Gastroesophageal sphincter (tissue), 4 donors: ENCODE measurements around the gene RAD9B. TPM values are rescaled to one million over a fixed set of nuclear protein-coding genes. Genes with fewer than 3 reads are reported as not detected.

Experiments
- ATAC-seq: fragments of 150-250 bp; one replicate; pipeline ENCODE4 v1.9.1; 2016; ENCODE audit warnings: mild to moderate bottlenecking, moderate library complexity
- H3K27ac ChIP-seq, 4 donors: fragments of 200-600 bp; sonication (generic) in 3 of 4; 1 replicate in 3 of 4; 2 replicates in 1 of 4; pipeline ENCODE4 v1.5.1; 2016 to 2019
- H3K27me3 ChIP-seq: fragments of 200-600 bp; sonication (generic); one replicate; pipeline ENCODE4 v1.5.1; 2019
- H3K36me3 ChIP-seq, 2 donors: fragments of 200-600 bp; sonication (generic); one replicate each; pipeline ENCODE4 v1.5.1; 2019; ENCODE audit warnings: control low read depth in 1 of 2
- H3K4me1 ChIP-seq, 3 donors: fragments of 200-600 bp; sonication (generic); 1 replicate in 2 of 3; 2 replicates in 1 of 3; pipeline ENCODE4 v1.5.1; 2016 to 2019; ENCODE audit warnings: control low read depth in 2 of 3
- H3K4me3 ChIP-seq, 2 donors: fragments of 200-600 bp; sonication (generic); one replicate each; pipeline ENCODE4 v1.5.1; 2019; ENCODE audit warnings: mild to moderate bottlenecking in 1 of 2, moderate library complexity in 1 of 2
- H3K9me3 ChIP-seq, 3 donors: fragments of 200-600 bp; sonication (generic); one replicate each; pipeline ENCODE4 v1.5.1; 2017 to 2019; ENCODE audit warnings: control low read depth in 2 of 3
- EP300 ChIP-seq: sonication (generic); formaldehyde crosslinking; IDR thresholded peaks from one replicate; pipeline ENCODE4 v1.6.1; 2017; ENCODE audit warnings: antibody characterized with exemption, mild to moderate bottlenecking
- POLR2A ChIP-seq, 2 donors: fragments of 450-650 bp; IDR thresholded peaks; one replicate each; pipeline ENCODE4 v1.6.1; 2017; ENCODE audit warnings: antibody characterized with exemption in 2 of 2, mild to moderate bottlenecking in 2 of 2, moderate library complexity in 1 of 2
- POLR2AphosphoS5 ChIP-seq: sonication (generic); formaldehyde crosslinking; IDR thresholded peaks from one replicate; pipeline ENCODE4 v1.6.1; 2017; ENCODE audit warnings: antibody characterized with exemption
- WGBS, 2 donors: methylation state at CpG; one replicate each; pipeline ENCODE4 v1.1.5; 2018; ENCODE audit warnings: low coverage in 1 of 2; 5-methylcytosine and 5-hydroxymethylcytosine counted together
- total RNA-seq, 4 donors: library from RNA; depleted of rRNA; stranded (reverse); fragments of >200 nt; gene quantifications; one replicate each; pipeline ENCODE4 v1.1.0, GENCODE V29; 2016
- TF ChIP-seq, protein P1 (sequence below), 4 experiments: fragments of 200-600 bp in 2 of 4; fragments of 450-650 bp in 2 of 4; sonication (generic) in 1 of 4; IDR thresholded peaks; one replicate each; pipeline ENCODE4 v1.5.1; 2017 to 2019; ENCODE audit warnings: antibody characterized with exemption in 4 of 4, mild to moderate bottlenecking in 2 of 4, moderate library complexity in 2 of 4

The RAD9B gene
- total RNA-seq, 4 donors from 2014 or later, result 1.1 to 5.1 (median 1.9) TPM

GRCh38 chr12:110466791-110467190, 35.3 kb upstream of the RAD9B start:
- no peak for TF ChIP-seq EP300
- TF ChIP-seq, protein P1, sequence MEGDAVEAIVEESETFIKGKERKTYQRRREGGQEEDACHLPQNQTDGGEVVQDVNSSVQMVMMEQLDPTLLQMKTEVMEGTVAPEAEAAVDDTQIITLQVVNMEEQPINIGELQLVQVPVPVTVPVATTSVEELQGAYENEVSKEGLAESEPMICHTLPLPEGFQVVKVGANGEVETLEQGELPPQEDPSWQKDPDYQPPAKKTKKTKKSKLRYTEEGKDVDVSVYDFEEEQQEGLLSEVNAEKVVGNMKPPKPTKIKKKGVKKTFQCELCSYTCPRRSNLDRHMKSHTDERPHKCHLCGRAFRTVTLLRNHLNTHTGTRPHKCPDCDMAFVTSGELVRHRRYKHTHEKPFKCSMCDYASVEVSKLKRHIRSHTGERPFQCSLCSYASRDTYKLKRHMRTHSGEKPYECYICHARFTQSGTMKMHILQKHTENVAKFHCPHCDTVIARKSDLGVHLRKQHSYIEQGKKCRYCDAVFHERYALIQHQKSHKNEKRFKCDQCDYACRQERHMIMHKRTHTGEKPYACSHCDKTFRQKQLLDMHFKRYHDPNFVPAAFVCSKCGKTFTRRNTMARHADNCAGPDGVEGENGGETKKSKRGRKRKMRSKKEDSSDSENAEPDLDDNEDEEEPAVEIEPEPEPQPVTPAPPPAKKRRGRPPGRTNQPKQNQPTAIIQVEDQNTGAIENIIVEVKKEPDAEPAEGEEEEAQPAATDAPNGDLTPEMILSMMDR (IDR thresholded peaks at IDR 0.05), result no peak
- no peak for TF ChIP-seq POLR2A (IDR thresholded peaks at IDR 0.05)
- no peak for TF ChIP-seq POLR2AphosphoS5
- no peaks in the 10 kb centered on the region for H3K27me3 ChIP-seq
- peaks cover 4 to 40% (median 9%) of the 10 kb centered on the region in 3 donors for H3K4me1 ChIP-seq
- peak overlapping the region in 1 of 2 donors; percentile 90 for H3K4me3 ChIP-seq
- H3K9me3 ChIP-seq, result no peaks in the 10 kb centered on the region
- H3K36me3 ChIP-seq, result peaks cover 0 to 37% of the 10 kb centered on the region in 2 donors
- no peak for ATAC-seq
- 66% methylated on average over 4 to 5 of the region's 5 CpGs for WGBS, 2 donors
- H3K27ac ChIP-seq, result no peak overlapping the region

- peak overlapping the region; percentile 85 to 99 (median 98) for H3K27ac ChIP-seq
- H3K4me3 ChIP-seq, result peak overlapping the region; percentile 74 to 90
- no peak for TF ChIP-seq POLR2AphosphoS5
- peak in 1 of 2 donors; percentile 87 for TF ChIP-seq POLR2A (IDR thresholded peaks at IDR 0.05)
- H3K9me3 ChIP-seq, result no peaks in the 10 kb centered on the region
- H3K36me3 ChIP-seq, result peaks cover 0 to 27% of the 10 kb centered on the region in 2 donors
- no peaks in the 10 kb centered on the region for H3K27me3 ChIP-seq
- H3K4me1 ChIP-seq, result peaks cover 4 to 40% (median 9%) of the 10 kb centered on the region in 3 donors
- no peak for ATAC-seq
- 0% methylated on average over 12 to 15 of the region's 15 CpGs for WGBS, 2 donors
Measured at GRCh38 chr12:110467847-110468213, 34.3 kb upstream of the RAD9B start.

DNA sequence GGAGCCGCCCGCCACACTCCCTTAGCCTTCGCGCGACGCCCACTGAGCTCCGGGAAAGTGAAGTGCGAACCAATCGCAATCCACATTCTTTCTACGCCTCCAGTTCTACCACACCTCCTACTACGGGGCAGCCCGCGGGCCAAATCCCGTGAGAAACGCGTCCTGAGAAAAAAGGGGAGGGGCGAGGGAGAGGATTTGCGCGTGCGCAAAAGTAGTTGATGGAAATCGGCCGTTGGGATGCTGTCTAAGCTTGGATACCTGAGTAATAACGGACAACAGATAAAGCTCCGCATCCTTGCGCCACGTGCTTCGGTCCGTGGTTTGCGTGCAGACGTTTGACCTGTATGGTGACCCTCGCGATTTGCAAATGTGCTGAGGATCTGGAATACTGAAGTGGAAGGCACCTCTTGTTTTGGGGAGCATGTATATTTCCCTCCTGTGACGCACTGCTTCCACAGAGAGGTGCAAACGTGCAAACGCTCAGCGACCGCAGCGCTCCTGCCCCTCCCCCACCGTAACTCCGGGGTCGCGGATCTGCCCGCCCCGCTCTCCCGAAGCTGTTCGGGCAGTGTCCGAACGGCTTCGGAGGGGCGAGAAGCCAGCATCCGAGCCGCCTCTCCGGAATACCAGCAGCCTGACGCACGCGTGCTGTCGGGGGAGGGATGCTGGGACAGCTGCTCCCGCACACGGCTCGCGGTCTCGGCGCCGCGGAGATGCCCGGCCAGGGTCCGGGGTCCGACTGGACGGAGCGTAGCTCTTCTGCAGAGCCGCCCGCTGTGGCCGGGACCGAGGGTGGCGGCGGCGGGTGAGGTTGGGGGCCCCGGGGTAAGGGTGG, 33.7 kb upstream of the RAD9B start, which contains the start of the genes FAM216A and GPN3:
Gene FAM216A (plus strand): TSS at position 632 of the 835 bp plus-strand sequence. CDS start 31 bp downstream, at position 663.
Gene GPN3 (minus strand): TSS at position 44 of the 835 bp plus-strand sequence. CDS start 54 bp downstream, outside the sequence.
- peak within 1 kb of the TSS; percentile 74 to 90 for H3K4me3 ChIP-seq
- TF ChIP-seq EP300 (no peak), POLR2A (IDR thresholded peaks at IDR 0.05) (peak; percentile 72 to 90), POLR2AphosphoS5 (peak; percentile 99)
- ATAC-seq, result peak; percentile 95
- H3K4me1 ChIP-seq, result peaks cover 4 to 40% (median 9%) of the 10 kb centered on the region in 3 donors
- H3K27ac ChIP-seq, result peak within 1 kb of the TSS; percentile 94 to 99 (median 98)
- H3K9me3 ChIP-seq, result no peaks in the 10 kb centered on the region
- 0 to 1% methylated on average over 15 to 26 of the region's 78 CpGs for WGBS, 2 donors
- peaks cover 0 to 21% of the 10 kb centered on the region in 2 donors for H3K36me3 ChIP-seq
- H3K27me3 ChIP-seq, result no peaks in the 10 kb centered on the region

DNA sequence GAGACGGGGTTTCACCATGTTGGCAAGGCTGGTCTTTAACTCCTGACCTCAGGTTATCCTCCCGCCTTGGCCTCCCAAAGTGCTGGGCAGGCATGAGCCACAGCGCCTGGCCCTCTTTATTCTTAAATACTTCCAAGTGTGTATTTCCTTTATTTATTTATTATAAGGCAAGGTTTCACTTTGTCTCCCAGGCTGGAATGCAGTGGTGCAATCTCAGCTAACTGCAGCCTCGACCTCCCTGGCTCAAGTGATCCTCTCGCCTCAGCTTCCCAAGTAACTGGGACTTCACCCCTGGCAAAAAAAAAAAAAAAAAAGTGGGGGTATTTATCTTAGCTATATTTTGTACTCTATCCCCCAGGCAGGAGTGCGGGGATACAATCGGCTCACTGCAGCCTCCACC, 26.7 kb upstream of the RAD9B start:
- Histone ChIP-seq H3K9me3 (no peaks in the 10 kb centered on the region), H3K4me3 (no peak overlapping the region), H3K27me3 (no peaks in the 10 kb centered on the region), H3K27ac (no peak overlapping the region), H3K36me3 (peaks cover 0 to 17% of the 10 kb centered on the region in 2 donors), H3K4me1 (no peaks in the 10 kb centered on the region)
- 92 to 94% methylated on average over 6 of the region's 7 CpGs for WGBS, 2 donors
- ATAC-seq, result no peak
- TF ChIP-seq, protein P1 (IDR thresholded peaks at IDR 0.05), result no peak
- TF ChIP-seq EP300, result no peak
- TF ChIP-seq POLR2A (IDR thresholded peaks at IDR 0.05), result no peak
- TF ChIP-seq POLR2AphosphoS5, result no peak

DNA sequence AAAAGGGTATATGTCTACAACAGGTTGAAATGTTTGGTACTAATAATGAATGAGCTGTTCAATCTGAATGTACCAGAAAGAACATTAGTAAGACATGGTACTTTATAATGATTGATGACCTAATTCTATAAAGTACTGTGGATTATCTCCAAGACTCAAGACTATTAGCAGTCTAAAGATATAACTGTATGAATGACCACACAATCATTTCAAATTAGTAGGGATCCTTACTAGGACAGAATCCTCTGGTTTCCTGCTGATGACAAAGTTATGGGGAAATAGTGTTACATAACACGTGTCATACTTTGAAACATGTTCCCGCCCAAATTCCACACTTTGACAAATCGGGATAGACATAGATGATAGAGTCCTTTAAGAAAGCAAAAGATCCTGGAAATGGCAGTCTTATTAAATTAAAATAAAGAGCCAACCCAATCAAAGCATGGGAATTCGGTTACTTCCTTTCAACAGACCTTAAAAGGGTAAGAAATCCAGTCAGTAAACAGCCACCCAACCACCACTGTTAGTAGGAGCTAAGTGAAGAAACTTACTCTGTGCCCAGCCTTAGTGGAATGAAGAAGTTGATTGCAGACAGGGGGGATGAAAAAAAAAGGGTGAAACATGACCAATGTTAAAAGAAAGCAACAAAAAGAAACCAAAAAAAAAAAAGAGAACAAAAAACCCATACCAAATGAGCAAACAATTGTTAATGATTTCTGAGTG, 3.0 kb upstream of the RAD9B start:
- Histone ChIP-seq H3K36me3 (peaks cover 0 to 20% of the 10 kb centered on the region in 2 donors), H3K4me3 (no peak overlapping the region), H3K27ac (peak overlapping the region; percentile 20 to 93 (median 62)), H3K9me3 (no peaks in the 10 kb centered on the region), H3K4me1 (peaks cover 3 to 48% (median 10%) of the 10 kb centered on the region in 3 donors), H3K27me3 (no peaks in the 10 kb centered on the region)
- 57 to 59% methylated on average over 4 of the region's 4 CpGs for WGBS, 2 donors
- TF ChIP-seq POLR2AphosphoS5 (peak; percentile 65), EP300 (no peak)
- no peak for ATAC-seq

- Histone ChIP-seq H3K36me3 (no peaks in the 10 kb centered on the region), H3K27me3 (no peaks in the 10 kb centered on the region), H3K4me3 (peak overlapping the region; percentile 71 to 78), H3K4me1 (peaks cover 3 to 48% (median 10%) of the 10 kb centered on the region in 3 donors), H3K27ac (peak overlapping the region; percentile 84 to 93 (median 92)), H3K9me3 (no peaks in the 10 kb centered on the region)
- no peak for TF ChIP-seq EP300
- TF ChIP-seq POLR2AphosphoS5, result peak; percentile 40
- no peak for TF ChIP-seq POLR2A (IDR thresholded peaks at IDR 0.05)
- TF ChIP-seq, protein P1 (IDR thresholded peaks at IDR 0.05), result no peak
- 0% methylated on average over 14 of the region's 17 CpGs; no CpG with 5 or more reads in 1 of the 2 donors for WGBS, 2 donors
- ATAC-seq, result peak; percentile 29
Measured at GRCh38 chr12:110501399-110501751, 756 bp upstream of the RAD9B start.
